ENCODE measurements around the gene COL5A2.

COL5A2 gene

DNA sequence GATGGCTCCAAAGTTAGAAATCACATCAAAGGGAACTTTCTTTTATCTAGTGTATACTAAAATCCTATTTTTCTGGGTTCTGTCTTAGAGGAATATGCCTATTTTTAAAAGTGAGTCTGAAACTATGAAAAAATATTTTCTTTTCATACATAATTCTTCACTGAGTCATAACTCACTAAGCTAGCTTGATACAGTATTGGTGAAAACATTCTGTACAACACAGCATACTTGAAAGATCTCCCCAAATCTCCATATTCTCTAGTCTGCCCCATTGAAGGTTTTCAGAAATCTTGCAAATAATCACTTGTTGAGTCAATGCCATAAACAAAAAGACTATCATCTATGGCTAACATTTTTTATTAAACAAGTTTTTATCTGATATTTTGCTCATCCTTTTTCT lies 160.9 kb downstream of the COL5A2 start:
- H3K27ac ChIP-seq = no peak overlapping the region
- H3K27me3 ChIP-seq (ENCODE audit: insufficient read depth, low read depth) = no peaks in the 10 kb centered on the region
- H3K9ac ChIP-seq = no peak overlapping the region
- no peak overlapping the region for H2AFZ ChIP-seq (ENCODE audit: low read depth)
- H4K20me1 ChIP-seq (ENCODE audit: insufficient read depth) = no peaks in the 10 kb centered on the region
- no peak for TF ChIP-seq CTCF (conservative IDR thresholded peaks at IDR 0.05; ENCODE audit: low read depth, low read length)
- H3K36me3 ChIP-seq (ENCODE audit: insufficient read depth) = no peaks in the 10 kb centered on the region
- no peaks in the 10 kb centered on the region for H3K79me2 ChIP-seq (ENCODE audit: insufficient read depth, low read depth)
- H3K4me1 ChIP-seq (ENCODE audit: low read depth, poor library complexity, severe bottlenecking) = no peaks in the 10 kb centered on the region
- no peak overlapping the region for H3K4me2 ChIP-seq
- H3K4me3 ChIP-seq (IDR thresholded peaks at IDR 0.05; ENCODE audit: insufficient read depth, low read depth, low read length) = no peak overlapping the region

DNA sequence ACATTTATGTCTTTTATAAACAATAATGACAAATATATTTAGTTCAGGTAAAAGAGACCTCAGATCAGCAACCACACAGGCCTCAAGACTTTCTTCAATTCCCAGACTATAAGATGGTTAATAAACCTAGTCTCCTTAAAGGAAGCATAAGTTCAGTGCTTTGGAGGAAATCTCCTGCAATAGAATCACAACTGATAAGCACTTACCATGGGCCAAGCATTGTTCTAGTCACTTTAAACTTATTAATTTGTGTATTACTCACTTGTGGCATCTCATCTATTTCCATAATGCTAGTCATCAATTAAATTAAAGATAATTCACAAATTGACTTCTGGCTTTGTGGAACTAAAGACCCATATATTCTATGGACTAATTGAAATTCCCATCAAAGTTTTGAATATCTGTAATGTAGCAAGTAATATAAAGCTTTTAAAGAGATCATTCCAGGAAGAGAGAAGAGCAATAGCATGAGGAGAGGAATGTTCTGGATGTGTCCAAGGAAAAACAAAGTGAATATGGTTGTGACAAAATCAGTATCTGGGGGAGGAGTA lies 163.2 kb downstream of the COL5A2 start:
- Histone ChIP-seq H3K4me2 (no peak overlapping the region), H3K4me3 (IDR thresholded peaks at IDR 0.05; ENCODE audit: insufficient read depth, low read depth, low read length) (no peak overlapping the region), H3K9ac (no peak overlapping the region), H3K36me3 (ENCODE audit: insufficient read depth) (no peaks in the 10 kb centered on the region), H4K20me1 (ENCODE audit: insufficient read depth) (no peaks in the 10 kb centered on the region), H3K4me1 (ENCODE audit: low read depth, poor library complexity, severe bottlenecking) (no peaks in the 10 kb centered on the region), H3K79me2 (ENCODE audit: insufficient read depth, low read depth) (no peaks in the 10 kb centered on the region), H3K27ac (no peak overlapping the region), H2AFZ (ENCODE audit: low read depth) (no peak overlapping the region), H3K27me3 (ENCODE audit: insufficient read depth, low read depth) (no peaks in the 10 kb centered on the region)
- no peak for TF ChIP-seq CTCF (conservative IDR thresholded peaks at IDR 0.05; ENCODE audit: low read depth, low read length)

- no peaks in the 10 kb centered on the region for H3K36me3 ChIP-seq (ENCODE audit: insufficient read depth)
- H2AFZ ChIP-seq (ENCODE audit: low read depth) = no peak overlapping the region
- no peaks in the 10 kb centered on the region for H4K20me1 ChIP-seq (ENCODE audit: insufficient read depth)
- no peak overlapping the region for H3K4me3 ChIP-seq (IDR thresholded peaks at IDR 0.05; ENCODE audit: insufficient read depth, low read depth, low read length)
- no peak overlapping the region for H3K4me2 ChIP-seq
- no peaks in the 10 kb centered on the region for H3K79me2 ChIP-seq (ENCODE audit: insufficient read depth, low read depth)
- TF ChIP-seq CTCF (conservative IDR thresholded peaks at IDR 0.05; ENCODE audit: low read depth, low read length) = no peak
- H3K9ac ChIP-seq = no peak overlapping the region
- no peaks in the 10 kb centered on the region for H3K4me1 ChIP-seq (ENCODE audit: low read depth, poor library complexity, severe bottlenecking)
- H3K27me3 ChIP-seq (ENCODE audit: insufficient read depth, low read depth) = no peaks in the 10 kb centered on the region
- no peak overlapping the region for H3K27ac ChIP-seq
These were observed 164.2 kb downstream of the COL5A2 start for GRCh38 chr2:189015359-189015758.

DNA sequence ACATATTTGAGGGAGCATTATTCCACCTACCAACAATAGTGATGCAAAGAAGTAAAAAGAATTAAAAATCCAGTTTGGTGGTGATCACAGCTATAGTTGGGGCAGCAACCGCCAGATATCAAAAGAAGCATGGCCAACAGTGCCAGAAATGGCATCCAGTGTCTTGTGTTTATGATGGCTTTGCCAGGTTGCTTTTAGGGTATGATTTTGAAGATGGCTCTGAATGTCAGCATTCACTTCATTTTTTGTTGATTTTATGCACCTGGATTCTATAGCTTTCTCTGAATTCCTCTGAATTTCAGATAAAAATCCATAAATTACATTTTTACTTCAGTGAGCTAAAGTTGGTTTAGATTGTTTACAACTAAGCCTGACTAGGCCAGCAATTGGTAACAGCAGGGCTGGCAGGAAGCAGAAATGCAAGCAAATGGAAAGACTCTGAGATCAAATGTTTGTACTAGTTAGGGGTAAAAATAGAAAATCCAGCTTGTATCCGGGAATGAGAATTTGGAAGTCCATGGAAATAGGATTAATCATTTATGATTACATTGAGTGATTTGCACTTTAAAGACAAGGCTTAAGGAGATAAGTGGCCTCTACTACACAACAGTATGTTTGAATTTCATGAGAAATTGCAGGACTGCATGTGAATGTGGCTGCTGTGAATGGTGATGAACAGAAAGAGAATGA lies 165.0 kb downstream of the COL5A2 start:
- Histone ChIP-seq H3K4me1 (ENCODE audit: low read depth, poor library complexity, severe bottlenecking) (no peaks in the 10 kb centered on the region), H3K27me3 (ENCODE audit: insufficient read depth, low read depth) (no peaks in the 10 kb centered on the region), H3K9ac (no peak overlapping the region), H3K79me2 (ENCODE audit: insufficient read depth, low read depth) (no peaks in the 10 kb centered on the region), H3K4me3 (IDR thresholded peaks at IDR 0.05; ENCODE audit: insufficient read depth, low read depth, low read length) (no peak overlapping the region), H3K27ac (no peak overlapping the region), H2AFZ (ENCODE audit: low read depth) (no peak overlapping the region), H4K20me1 (ENCODE audit: insufficient read depth) (no peaks in the 10 kb centered on the region), H3K36me3 (ENCODE audit: insufficient read depth) (no peaks in the 10 kb centered on the region), H3K4me2 (no peak overlapping the region)
- no peak for TF ChIP-seq CTCF (conservative IDR thresholded peaks at IDR 0.05; ENCODE audit: low read depth, low read length)

All from KMS-11 (cell line).